Endothelial cell (in vitro differentiated cells): ENCODE measurements around the gene LCP1. TPM values are rescaled to one million over a fixed set of nuclear protein-coding genes. Genes with fewer than 3 reads are reported as not detected.

Experiments
- DNase-seq: peaks from one replicate; pipeline ENCODE4 v3.0.0; 2021; ENCODE audit warnings: low spot score
- H3K27ac Mint-ChIP-seq: one replicate; pipeline ENCODE4 v1.8.0; 2021; ENCODE audit warnings: mixed read lengths, inconsistent platforms; ENCODE audit not compliant: unreplicated experiment
- H3K27me3 Mint-ChIP-seq: one replicate; pipeline ENCODE4 v1.8.0; 2021; ENCODE audit warnings: mild to moderate bottlenecking, moderate library complexity, mixed read lengths, inconsistent platforms; ENCODE audit not compliant: unreplicated experiment
- H3K36me3 Mint-ChIP-seq: one replicate; pipeline ENCODE4 v1.8.0; 2021; ENCODE audit warnings: mild to moderate bottlenecking, low read depth, mixed read lengths, inconsistent platforms; ENCODE audit not compliant: unreplicated experiment
- H3K4me1 Mint-ChIP-seq: one replicate; pipeline ENCODE4 v1.8.0; 2021; ENCODE audit warnings: mild to moderate bottlenecking, mixed read lengths, inconsistent platforms; ENCODE audit not compliant: unreplicated experiment
- H3K4me3 Mint-ChIP-seq: one replicate; pipeline ENCODE4 v1.8.0; 2021; ENCODE audit warnings: mild to moderate bottlenecking, mixed read lengths, inconsistent platforms; ENCODE audit not compliant: unreplicated experiment
- H3K9me3 Mint-ChIP-seq: one replicate; pipeline ENCODE4 v1.8.0; 2021; ENCODE audit warnings: mixed read lengths, inconsistent platforms; ENCODE audit not compliant: unreplicated experiment
- CTCF ChIP-seq: fragments of 200-600 bp; sonication (generic); IDR thresholded peaks from one replicate; pipeline ENCODE4 v1.5.0; 2021; ENCODE audit warnings: antibody characterized with exemption; ENCODE audit not compliant: unreplicated experiment
- total RNA-seq: library from RNA; stranded (reverse); fragmentation: NEBNext Ultra II Directional; extraction: Animal tissue kit (Norgen Biotek cat#: 25700); gene quantifications from one replicate; pipeline ENCODE4 v1.2.1, GENCODE V29; 2021; ENCODE audit not compliant: unreplicated experiment

Gene LCP1
- total RNA-seq, 1 donor from 2014 or later: 11.9 TPM

- H3K4me1 Mint-ChIP-seq: peaks cover 10% of the 10 kb centered on the region
- H3K27me3 Mint-ChIP-seq: peaks cover 3% of the 10 kb centered on the region
Observed at GRCh38 chr13:46131705-46132104, 50.3 kb downstream of the LCP1 start.

GRCh38 chr13:46129955-46130618 lies 51.9 kb downstream of the LCP1 start:
- Mint-ChIP-seq H3K4me3 (no peak overlapping the region), H3K27ac (no peak overlapping the region), H3K27me3 (no peaks in the 10 kb centered on the region), H3K36me3 (no peaks in the 10 kb centered on the region), H3K4me1 (peaks cover 6% of the 10 kb centered on the region), H3K9me3 (no peaks in the 10 kb centered on the region)
- DNase-seq: no peak
- TF ChIP-seq CTCF: no peak

More at GRCh38 chr13:46131705-46132104, 50.3 kb downstream of the LCP1 start:
- no peak for DNase-seq
- Mint-ChIP-seq H3K36me3 (no peaks in the 10 kb centered on the region), H3K9me3 (no peaks in the 10 kb centered on the region), H3K27ac (no peak overlapping the region), H3K4me3 (no peak overlapping the region)
- no peak for TF ChIP-seq CTCF

GRCh38 chr13:46129124-46129523 lies 52.9 kb downstream of the LCP1 start:
- Mint-ChIP-seq H3K27ac (no peak overlapping the region), H3K36me3 (no peaks in the 10 kb centered on the region), H3K4me3 (no peak overlapping the region), H3K9me3 (no peaks in the 10 kb centered on the region), H3K4me1 (peaks cover 6% of the 10 kb centered on the region), H3K27me3 (no peaks in the 10 kb centered on the region)
- no peak for TF ChIP-seq CTCF
- DNase-seq: no peak

- Mint-ChIP-seq H3K4me1 (peaks cover 6% of the 10 kb centered on the region), H3K27me3 (no peaks in the 10 kb centered on the region), H3K4me3 (no peak overlapping the region), H3K27ac (no peak overlapping the region), H3K36me3 (no peaks in the 10 kb centered on the region), H3K9me3 (no peaks in the 10 kb centered on the region)
- TF ChIP-seq CTCF: no peak
- no peak for DNase-seq
Observed at GRCh38 chr13:46127358-46128023, 54.5 kb downstream of the LCP1 start.

- no peaks in the 10 kb centered on the region for H3K36me3 Mint-ChIP-seq
- H3K4me3 Mint-ChIP-seq: no peak overlapping the region
- H3K9me3 Mint-ChIP-seq: no peaks in the 10 kb centered on the region
- peaks cover 2% of the 10 kb centered on the region for H3K27me3 Mint-ChIP-seq
- peak; percentile 77 for TF ChIP-seq CTCF
- peak; percentile 85 for DNase-seq
- H3K4me1 Mint-ChIP-seq: peaks cover 9% of the 10 kb centered on the region
- no peak overlapping the region for H3K27ac Mint-ChIP-seq
Observed at GRCh38 chr13:46126552-46127357, 55.2 kb downstream of the LCP1 start.
